Fibroblast of skin of abdomen (primary cell): Measurements from ENCODE around the gene RPP14. TPM values are rescaled to one million over a fixed set of nuclear protein-coding genes. Genes with fewer than 3 reads are reported as not detected.
"Not testable (repeated sequence)": the region's sequence is repeated elsewhere in the genome, so short reads cannot be mapped to it uniquely, and the experiment has no call there.

Experiments used
- DNase-seq: peaks from one replicate; pipeline ENCODE4 v3.0.0-alpha.2; 2013
- polyA plus RNA-seq, 2 experiments: library from polyadenylated mRNA; unstranded; fragments of 120-200 nt; gene quantifications; one replicate each; pipeline ENCODE4 v1.2.1, GENCODE V29; 2013; ENCODE audit not compliant: insufficient read length in 2 of 2

Gene RPP14
- polyA plus RNA-seq (2013, experiment 1 of 2; ENCODE audit: insufficient read length), result 11.1 TPM
- polyA plus RNA-seq (2013, experiment 2 of 2; ENCODE audit: insufficient read length), result 11.3 TPM

DNA sequence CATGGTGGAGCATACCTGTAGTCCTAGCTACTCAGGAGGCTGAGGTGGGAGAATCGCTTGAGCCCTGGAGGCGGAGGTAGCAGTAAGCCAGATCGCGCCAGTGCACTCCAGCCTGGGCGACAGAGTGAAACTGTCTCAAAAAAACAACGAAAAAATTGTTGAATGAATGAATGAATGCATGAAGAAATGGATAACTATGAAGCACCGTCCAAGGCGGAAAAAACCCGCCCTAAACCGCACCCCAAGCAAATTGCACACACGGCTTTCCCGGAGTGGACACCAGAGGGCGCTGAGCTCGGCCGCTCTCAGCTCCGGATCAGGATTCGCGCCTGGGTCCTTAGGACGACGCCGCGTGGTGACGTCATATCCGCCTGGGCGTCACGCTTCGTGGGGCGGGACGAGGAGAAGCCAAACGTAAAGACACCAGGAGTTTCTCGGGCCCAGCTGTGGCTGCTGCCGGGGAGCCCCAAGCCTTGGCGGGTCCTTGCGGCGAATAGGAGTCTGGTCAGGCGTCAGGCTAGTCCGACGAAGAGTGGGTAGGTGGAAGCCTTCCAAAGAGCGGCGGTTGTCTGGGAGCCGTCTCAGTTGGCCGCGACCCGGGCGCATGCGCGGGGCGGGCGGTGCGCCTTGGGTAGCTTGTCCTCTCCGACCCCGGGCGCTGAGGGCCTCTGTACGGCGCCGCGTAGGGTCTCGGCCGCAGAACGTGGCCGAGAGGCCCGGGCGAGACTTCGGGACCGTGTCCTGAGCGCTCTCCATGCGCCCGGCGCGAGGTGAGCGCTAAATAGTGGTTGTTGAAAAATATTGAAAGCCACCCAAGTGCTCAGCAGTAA, at the start of gene RPP14, which contains the start of gene HTD2:
TSS of gene RPP14 (plus strand) at position 364 of the 830 bp plus-strand sequence. CDS start 4,085 bp downstream, outside the sequence.
TSS of gene HTD2 (plus strand) at position 639 of the 830 bp plus-strand sequence. CDS start 11,094 bp downstream, outside the sequence.
- DNase-seq, result peak; percentile 97

DNA sequence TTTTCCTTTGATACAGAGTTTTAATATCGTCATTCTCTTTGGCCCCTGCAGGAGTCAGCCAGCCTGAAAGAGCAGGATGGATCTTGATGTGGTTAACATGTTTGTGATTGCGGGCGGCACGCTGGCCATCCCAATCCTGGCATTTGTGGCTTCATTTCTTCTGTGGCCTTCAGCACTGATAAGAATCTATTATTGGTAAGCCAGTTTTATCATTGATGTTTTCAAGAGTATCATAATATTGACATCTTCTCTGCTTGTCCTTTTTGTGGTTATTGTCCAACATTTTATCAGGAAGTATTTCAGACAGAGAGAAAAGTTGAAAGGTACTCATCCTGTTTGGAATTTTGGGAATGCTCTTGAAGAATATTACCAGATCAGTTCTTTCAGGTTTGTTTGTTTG, 49.5 kb upstream of the RPP14 start:
- DNase-seq, result no peak

DNA sequence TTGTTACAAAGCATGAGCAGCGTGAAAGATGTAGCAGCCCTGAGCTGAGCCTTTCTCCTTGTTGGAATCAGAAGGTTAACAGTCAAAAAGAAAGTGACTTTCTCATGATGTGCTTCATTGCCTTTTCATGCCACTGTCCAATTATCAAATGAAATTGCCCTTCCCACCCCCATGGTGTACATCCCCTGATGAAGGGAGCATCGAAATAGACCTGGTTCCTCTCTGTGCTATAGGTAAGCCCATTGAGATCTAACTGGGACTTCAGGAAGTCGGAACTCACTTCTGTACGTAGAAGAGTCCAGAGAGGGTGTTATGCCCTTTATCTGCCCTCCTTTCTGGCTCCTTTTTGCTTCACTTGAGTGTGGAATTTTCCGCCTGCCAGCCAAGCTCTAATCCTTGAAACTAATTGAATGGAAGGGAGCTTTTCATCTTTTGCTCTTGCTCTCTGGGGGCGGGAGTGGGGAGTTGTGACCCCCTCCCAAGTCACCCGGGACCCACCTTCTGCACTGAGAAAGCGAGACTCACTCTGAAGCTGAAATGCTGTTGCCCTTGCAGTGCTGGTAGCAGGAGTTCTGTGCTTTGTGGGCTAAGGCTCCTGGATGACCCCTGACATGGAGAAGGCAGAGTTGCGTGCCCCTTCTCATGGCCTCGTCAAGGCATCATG, 47.5 kb upstream of the RPP14 start:
- DNase-seq, result no peak

DNA sequence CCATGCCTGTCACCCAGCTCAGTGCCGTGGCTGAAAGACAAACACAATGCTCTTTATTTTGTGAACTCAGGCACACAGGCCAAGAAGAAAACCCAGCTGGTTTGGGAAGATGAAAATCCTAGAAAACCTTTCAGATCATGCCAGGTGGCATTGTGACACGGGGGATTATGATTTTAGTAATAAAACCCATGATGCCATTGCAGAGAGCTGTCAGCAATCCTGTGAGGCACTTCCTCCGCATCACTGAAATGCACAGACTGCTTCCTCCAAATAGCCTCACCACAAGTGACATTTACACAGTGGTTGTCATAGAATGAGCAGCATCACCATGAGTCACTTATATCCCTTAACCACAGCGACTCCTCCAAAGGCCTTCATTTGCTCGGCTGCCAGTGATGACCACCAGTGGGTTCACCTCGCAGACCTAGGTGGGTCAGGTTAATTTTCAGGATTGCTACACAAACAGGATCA, 45.7 kb upstream of the RPP14 start:
- peak; percentile 77 for DNase-seq

DNA sequence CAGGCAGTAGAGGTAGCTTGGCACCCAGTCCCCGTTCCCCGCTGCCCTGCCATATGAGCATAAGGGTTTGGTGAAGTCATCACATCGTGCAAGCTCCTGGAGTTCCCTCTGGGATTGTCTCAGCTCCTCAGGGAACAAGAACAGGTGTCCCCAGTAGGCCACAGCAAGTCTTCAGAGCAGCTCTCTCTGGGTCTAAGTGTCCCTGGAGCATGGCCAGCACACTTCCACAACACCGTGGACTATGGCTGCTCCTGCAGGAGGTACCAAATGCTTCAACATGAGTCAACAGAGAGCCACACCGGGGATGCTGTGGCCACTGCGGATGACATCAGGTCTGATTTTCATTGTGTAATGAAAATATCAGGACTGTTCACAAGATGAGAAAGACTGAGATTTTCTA, 45.3 kb upstream of the RPP14 start:
- DNase-seq, result peak; percentile 37

DNA sequence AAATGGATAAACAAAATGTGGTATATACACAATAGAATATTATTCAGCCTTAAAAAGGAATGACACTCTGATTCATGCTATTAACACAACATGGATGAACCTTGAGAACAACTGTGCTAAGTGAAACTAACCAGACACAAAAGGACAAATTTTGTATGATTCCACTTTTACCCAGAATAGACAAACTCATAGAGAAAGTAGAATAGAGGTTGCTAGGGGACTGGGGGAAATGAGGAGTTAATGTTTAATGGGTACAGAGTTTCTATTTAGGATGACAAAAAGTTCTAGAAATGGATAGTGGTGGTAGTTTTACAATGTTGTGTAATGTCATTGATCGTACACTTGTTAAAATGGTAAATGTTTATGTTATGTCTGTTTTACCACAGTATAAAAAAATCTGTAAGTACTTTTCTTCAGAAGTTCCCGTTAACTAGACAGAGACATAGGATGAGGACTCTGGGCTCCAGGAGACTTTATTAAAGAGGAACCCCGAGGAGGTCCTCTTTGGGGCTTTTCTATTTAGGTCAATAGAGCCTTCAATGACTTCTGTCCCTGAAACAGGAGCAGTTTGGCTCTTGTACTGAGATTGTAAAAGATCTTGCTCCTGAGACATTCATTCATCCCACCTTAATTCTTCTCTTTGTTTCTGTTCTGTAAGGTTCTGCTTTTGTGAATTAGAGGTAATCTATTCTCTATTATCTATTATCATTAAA, 43.9 kb upstream of the RPP14 start:
- DNase-seq, result no peak

DNA sequence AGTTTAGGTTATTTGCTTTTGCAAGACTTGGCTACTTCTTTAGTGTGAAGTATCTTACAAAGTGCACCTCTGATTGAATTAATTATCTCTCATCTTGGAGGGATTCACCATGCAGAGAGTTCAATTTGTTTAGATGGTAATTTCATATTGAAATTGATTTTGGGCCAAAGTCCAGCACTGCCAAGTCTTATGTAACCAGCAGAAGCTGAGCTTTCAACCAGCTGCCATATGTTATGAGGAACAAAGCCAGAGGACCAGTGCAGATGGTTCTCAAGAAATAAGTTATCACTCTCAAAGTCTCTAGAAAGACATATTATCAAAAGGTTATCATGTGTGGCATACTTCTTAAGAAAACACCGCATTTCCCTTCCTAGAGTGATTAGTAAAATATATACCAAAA, 39.5 kb upstream of the RPP14 start:
- no peak for DNase-seq

DNA sequence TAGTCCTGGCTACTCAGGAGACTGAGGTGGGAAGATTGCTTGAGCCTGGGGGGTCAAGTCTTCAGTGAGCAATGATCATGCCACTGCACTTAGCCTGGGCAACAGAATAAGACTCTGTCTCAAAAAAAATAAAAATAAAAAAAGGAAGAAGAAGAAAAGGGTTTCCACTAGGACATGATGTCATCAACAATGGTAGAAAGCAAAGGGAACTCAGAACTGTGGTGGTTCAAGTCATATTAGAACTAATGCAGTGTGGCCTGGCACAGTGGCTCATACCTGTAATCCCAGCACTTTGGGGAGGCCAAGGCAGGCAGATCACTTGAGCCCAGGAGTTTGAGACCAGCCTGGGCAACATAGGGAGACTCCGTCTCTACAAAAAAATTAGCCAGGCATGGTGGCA, 38.5 kb upstream of the RPP14 start:
- DNase-seq, result not testable (repeated sequence)

DNA sequence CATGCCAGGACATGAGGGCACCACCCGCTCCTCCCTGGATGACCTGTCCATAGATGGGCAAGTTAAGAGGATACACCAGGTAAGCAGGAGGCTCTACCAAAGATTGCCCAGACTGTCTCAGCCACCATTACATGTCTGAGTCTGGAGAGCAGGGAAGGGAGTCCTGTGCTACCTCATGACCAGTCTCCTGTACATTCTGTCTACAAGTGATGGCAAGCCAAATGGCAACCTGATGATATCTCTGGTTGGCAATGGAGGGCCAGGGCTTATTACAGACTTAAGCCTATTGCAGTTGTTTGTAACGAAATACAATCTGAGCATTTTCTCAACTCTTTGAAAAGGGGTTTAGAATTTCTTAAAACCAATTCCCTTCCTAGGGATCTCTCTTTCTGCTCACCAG, 36.7 kb upstream of the RPP14 start:
- no peak for DNase-seq

DNA sequence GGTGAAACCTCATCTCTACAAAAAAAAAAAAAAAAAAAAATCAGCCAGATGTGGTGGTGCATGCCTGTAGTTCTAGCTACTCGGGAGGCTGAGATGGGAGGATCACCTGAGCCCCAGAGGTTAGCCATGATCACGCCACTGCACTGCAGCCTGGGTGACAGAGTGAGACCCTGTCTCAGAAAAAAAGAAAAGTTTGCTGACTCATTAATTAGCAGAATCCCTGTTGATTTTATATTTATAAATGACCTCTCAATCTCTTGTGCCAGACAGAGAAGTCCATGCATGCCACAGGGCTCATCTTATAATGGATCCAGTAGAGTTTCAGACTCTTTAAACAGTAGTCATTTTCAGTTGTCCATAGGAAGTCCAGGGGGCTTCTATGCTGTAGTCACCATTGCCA, 35.6 kb upstream of the RPP14 start:
- DNase-seq, result no peak

DNA sequence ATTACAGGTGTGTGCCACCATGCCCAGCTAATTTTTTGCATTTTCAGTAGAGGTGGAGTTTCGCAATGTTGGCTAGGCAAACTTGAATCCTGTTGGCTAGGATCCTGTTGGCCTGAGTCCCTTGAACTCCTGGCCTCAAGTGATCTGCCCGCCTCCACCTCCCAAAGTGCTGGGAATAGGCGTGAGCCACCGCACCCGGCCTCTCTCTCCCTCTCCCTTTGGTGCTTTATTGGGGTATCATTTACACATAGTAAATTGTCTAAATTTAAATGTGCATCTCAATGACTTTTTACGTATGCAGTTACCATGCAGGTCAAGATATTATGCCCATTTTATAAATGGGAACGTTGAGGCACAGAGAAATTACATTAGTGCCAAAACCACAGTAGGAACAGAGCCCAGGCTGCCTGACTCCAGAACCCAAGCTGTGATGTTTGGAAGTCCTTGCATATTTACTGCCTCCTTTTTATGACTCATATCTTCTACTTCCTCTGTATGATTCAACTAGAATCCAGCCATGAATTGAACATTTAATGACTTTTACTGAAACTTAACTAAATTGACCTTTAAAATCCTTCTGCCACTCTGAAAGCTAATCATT, 34.0 kb upstream of the RPP14 start:
- peak; percentile 92 for DNase-seq

DNA sequence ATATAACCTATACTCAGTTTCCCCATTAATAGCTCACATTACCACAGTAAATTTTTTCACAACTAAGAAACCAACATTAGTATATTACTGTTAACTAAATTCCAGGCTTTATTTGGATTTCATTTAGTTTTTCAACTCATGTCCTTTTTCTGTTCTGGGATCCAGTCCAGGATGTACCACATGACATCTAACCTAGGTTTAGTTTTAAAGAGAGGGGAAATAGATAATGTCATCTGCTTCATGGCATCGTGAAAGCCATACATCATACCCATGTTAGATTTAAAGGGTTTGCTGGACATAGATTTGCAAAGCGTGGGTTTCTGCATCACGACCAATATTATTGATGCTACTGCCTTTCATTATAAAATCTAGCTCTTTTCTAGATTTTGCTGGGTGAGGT, 33.2 kb upstream of the RPP14 start:
- DNase-seq, result peak; percentile 21

DNA sequence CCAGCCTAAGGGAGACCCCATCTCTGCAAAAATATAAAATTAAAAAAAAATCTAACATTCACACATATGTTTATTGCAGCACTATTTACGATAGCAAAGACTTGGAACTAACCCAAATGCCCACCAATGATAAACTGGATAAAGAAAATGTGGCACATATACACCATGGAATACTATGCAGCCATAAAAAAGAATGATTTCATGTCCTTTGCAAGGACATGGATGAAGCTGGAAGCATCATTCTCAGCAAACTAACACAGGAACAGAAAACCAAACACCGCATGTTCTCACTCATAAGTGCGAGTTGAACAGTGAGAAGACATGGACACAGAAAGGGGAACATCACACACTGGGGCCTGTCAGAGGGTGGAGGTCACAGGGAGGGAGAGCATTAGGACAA, 32.7 kb upstream of the RPP14 start:
- DNase-seq, result not testable (repeated sequence)

DNA sequence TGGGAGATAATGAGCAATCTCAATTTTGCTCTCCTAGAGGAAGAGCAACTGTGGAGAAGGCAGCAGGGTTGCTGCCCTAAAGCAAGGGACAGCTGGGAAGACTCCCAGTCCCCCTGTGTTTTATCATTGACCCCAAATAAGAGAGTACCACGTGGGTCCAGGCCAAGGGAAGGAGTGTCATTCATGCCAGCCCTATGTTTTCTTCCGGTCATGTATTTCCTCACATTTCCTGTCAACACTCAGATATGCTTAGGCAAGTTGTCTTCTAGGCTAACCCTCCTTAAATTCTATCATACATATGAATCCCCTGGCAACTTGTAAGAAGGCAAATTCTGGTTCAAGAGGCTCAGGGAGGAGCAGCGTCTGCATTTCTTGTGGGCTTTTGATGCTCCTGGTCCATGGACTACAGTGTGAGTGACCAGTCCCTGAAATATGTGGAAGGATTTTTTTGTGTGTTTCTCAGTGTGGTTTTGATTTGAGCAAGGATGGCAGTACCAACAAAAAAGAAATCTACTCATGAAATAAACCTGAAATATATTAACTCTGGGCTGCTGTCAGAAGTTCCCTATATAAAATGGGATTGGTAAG, 31.9 kb upstream of the RPP14 start:
- peak; percentile 51 for DNase-seq

DNA sequence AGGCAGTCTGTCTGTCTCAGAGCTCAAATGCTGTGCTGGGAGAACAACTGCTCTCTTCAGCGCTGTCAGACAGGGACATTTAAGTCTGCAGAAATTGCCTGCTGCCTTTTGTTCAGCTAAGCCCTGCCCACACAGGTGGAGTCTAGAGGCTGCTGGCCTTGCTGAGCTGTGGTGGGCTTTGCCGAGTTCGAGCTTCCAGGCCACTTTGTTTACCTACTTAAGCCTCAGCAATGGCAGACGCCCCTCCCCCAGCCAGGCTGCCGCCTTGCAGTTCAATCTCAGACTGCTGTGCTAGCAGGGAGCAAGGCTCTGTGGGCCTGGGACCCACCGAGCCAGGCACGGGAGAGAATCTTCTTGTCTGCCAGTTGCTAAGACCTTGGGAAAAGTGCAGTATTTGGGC, 25.0 kb upstream of the RPP14 start:
- no peak for DNase-seq

DNA sequence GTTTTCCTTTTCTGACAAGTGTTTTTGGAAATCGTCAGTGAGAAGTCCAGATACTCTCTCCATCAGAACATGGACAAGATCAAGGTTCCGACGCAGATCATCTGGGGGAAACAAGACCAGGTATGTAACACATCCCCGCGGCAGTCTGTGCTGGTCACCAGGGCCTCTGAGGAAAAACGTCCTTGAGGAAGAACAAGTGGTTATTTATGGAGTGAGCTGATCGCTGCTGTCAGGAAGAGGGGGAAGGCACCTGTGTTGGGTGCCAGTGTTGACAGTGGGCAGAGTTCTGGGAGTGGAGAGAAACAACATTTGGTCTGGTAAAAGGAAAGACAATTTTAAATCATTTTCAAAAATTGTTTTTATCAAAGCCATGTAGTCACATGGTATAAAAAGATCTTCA, 20.7 kb upstream of the RPP14 start:
- DNase-seq, result no peak

DNA sequence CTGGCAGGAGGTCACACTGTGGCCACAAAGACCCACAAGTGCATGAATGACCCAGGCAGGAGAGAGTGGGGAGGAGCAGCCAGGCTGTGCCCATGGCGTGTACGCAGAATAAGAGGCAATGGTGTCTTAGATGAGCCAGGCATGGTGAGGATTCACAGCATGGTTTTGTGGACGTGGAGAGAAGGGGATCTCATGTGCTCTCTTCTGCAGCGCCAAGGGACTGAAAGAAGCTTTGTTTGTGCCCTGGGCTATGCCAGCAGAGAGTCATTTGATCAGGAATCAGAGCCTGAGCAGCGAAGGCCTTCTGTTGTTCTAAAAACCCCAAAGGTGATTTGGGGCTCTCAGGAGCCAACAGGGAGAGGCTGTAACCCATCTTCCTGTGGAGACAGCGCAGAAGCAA, 18.7 kb upstream of the RPP14 start:
- DNase-seq, result no peak

DNA sequence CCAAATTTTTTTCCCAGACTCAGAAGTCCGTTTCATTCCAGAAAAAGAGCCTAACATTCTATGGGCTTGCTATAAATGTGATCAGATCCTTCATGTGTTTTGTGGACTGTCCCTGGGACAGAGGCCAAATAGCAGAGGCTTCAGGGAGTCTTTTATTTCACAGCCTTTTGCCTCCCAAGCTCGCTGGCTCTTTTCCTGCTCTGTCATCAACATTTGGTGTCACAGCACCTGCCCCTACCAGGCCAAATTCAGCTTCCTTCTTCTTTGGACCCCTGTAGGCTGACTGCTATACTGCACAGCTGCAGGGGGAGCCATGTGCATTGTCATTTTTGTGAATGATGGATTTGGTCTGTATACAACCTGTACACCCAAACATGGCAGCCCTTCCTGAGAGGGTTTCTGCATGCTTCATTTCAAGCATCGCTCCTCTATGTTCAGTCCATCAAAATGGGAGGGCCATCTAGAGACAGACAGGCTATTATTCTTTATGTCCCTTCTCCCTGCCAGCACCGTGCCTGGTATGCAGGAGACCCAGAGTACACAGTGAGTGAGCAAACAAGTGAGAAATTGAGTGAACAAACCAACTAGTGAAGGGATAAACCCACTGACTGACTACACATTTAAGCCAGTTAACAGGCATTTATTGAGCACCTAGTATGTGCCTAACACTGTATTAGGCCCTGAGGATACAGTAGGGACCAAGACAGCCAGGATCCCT, 17.9 kb upstream of the RPP14 start:
- no peak for DNase-seq

DNA sequence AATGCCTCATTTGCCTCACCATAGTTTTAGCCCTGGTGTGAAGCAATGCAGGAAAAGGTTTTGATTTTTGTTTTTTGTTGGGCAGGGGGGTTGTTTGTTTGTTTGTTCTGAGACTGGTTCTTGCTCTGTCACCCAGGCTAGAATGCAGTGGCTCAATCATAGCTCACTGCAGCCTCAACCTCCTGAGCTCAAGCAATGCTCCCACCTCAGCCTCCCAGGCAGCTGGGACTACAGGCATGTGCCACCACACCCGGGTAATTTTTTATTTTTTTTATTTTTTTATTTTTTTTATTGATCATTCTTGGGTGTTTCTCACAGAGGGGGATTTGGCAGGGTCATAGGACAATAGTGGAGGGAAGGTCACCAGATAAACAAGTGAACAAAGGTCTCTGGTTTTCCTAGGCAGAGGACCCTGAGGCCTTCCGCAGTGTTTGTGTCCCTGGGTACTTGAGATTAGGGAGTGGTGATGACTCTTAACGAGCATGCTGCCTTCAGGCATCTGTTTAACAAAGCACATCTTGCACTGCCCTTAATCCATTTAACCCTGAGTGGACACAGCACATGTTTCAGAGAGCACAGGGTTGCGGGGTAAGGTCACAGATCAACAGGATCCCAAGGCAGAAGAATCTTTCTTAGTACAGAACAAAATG, 17.0 kb upstream of the RPP14 start:
- DNase-seq, result not testable (repeated sequence)

DNA sequence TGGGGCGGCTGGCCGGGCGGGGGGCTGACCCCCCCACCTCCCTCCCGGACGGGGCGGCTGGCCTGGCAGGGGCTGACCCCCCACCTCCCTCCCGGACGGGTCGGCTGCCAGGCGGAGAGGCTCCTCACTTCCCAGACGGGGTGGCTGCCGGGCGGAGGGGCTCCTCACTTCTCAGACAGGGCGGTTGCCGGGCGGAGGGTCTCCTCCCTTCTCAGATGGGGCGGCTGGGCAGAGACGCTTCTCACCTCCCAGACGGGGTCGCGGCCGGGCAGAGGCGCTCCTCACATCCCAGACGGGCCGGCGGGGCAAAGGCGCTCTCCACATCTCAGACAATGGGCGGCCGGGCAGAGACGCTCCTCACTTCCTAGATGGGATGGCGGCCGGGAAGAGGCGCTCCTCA, 15.6 kb upstream of the RPP14 start:
- DNase-seq, result not testable (repeated sequence)
